IPS-NIHi7 (cell line): ENCODE measurements around the gene DCAF16.

Experiments used
- DNase-seq: peaks from one replicate; pipeline ENCODE4 v3.0.0; 2012; ENCODE audit warnings: mixed read lengths; ENCODE audit errors: extremely low spot score

DCAF16 gene

GRCh38 chr4:17781300-17782287 lies 29.0 kb downstream of the DCAF16 start, which contains the start of gene FAM184B:
Gene FAM184B (minus strand): TSS chr4:17781621. CDS start chr4:17781299, 322 bp downstream.
- DNase-seq, result peak; percentile 31

- DNase-seq, result no peak
These were observed 29.9 kb downstream of the DCAF16 start for GRCh38 chr4:17780501-17781299.

GRCh38 chr4:17778431-17778830 lies 32.1 kb downstream of the DCAF16 start:
- DNase-seq, result no peak

- no peak for DNase-seq
These were observed 37.3 kb downstream of the DCAF16 start for GRCh38 chr4:17773135-17773698.

- DNase-seq, result no peak
These were observed 39.2 kb downstream of the DCAF16 start for GRCh38 chr4:17771284-17771908.

- no peak for DNase-seq
These were observed 39.7 kb downstream of the DCAF16 start for GRCh38 chr4:17770845-17771244.

- DNase-seq, result no peak
These were observed 41.0 kb downstream of the DCAF16 start for GRCh38 chr4:17769406-17770174.

- DNase-seq, result no peak
These were observed 43.6 kb downstream of the DCAF16 start for GRCh38 chr4:17766826-17767458.

- no peak for DNase-seq
These were observed 44.9 kb downstream of the DCAF16 start for GRCh38 chr4:17765514-17766286.

GRCh38 chr4:17763931-17764330 lies 46.6 kb downstream of the DCAF16 start:
- DNase-seq, result no peak

GRCh38 chr4:17763416-17763815 lies 47.1 kb downstream of the DCAF16 start:
- no peak for DNase-seq

GRCh38 chr4:17762726-17763125 lies 47.8 kb downstream of the DCAF16 start:
- no peak for DNase-seq

- no peak for DNase-seq
These were observed 49.5 kb downstream of the DCAF16 start for GRCh38 chr4:17761062-17761461.

- peak; percentile 33 for DNase-seq
These were observed 49.9 kb downstream of the DCAF16 start for GRCh38 chr4:17760626-17761025.

- no peak for DNase-seq
These were observed 52.1 kb downstream of the DCAF16 start for GRCh38 chr4:17758485-17758884.

- no peak for DNase-seq
These were observed 52.9 kb downstream of the DCAF16 start for GRCh38 chr4:17757621-17758020.

- DNase-seq, result no peak
These were observed 56.9 kb downstream of the DCAF16 start for GRCh38 chr4:17753646-17754045.
